HG02571 (cell line): Measurements from ENCODE around the gene ELFN2.
"Not testable (repeated sequence)": the region's sequence is repeated elsewhere in the genome, so short reads cannot be mapped to it uniquely, and the experiment has no call there.

ENCODE experiments used
- ATAC-seq: cut with Tn5 transposase; IDR thresholded peaks from one replicate; pipeline ENCODE4 v1.9.1; 2021; ENCODE audit warnings: mild to moderate bottlenecking, moderate library complexity; ENCODE audit not compliant: unreplicated experiment

The ELFN2 gene

DNA sequence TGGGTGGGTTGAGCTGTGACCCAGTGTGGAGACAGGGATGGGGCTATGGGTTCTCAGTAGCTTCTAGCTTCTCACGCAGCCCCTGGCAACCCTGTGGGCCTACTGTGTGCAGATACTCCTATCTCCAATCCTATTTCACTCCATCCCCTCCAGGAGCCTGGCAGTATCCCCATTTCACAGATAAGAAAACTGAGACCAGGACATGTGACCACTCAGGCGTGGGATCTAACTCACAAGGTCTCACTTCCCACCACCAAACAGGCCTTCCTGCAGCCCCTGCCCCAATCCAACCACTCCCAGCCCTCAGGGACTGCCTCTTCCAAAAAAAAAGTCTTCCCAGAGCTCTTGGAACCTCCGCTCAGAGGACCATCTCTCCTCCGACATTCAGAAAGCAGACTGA, 15.6 kb downstream of the ELFN2 start:
- ATAC-seq: no peak

DNA sequence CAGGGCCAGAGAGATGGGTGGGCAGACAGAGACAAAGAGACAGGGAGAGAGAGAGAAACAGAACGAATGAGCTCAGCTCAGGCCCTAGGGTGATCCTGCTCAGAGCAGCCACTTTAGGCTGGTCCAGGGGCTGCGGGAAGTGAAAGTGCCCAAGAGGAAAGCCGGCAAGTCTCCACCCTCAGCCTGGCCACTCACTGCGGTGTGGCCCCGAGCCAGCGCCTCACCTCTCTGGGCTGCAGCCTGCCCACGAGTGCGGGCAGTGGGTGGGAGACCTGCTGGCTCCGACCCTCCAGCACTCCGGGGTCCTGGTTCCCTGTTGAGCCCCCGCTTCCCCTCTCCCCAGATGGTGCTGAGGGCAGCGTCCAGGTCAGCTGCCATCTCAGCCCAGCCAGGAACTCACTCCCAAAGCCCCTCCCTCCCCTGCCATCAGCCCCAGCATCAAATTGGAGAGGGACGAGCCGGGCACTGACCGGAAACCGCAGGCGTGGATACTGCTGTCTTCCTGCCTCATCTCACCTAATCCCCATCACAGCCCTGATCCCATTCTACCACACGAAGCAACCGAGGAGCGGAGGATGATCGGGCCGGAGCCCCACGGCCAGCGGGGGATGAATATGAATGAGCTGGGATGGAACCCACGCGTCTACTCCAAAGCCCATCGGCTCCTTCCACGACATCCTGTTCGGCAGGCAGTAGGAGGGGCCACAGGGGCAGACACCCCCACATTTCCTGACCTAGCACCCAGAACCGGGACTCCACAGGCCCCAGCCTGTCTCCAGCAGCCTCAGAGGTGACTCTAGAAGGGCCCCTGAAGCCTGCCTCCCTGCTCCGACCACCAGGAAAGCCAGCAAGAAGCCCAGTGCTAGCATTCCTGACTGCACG, 16.9 kb downstream of the ELFN2 start:
- ATAC-seq: no peak

DNA sequence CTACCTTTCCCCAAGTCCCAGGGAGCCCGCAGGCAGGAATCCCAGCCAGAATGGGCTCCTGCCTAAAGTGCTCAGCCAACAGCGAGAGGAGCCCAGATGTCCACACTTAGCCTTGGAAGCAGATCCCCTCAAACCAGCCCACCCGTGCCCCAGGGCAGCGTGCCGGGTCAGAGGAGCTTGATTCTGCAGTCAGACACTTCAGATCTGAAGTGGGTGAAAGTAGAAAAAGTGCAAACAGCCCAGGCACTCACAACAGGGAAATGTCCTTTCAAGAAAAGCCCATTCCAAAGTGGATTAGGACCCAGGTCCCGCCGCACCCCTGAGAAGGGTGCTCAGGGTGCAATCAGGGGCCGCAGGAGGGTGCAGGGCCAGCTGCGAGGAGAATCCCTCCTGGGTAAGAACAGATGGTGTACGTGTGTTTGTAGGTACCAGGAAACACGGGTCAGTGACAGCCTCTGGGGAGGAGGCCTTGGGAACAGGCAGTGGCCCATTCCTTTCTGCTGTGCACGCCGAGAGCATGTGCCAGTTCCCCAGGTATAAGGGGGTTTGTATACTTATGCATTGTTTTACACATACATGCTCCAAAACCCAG, 17.7 kb downstream of the ELFN2 start:
- no peak for ATAC-seq

DNA sequence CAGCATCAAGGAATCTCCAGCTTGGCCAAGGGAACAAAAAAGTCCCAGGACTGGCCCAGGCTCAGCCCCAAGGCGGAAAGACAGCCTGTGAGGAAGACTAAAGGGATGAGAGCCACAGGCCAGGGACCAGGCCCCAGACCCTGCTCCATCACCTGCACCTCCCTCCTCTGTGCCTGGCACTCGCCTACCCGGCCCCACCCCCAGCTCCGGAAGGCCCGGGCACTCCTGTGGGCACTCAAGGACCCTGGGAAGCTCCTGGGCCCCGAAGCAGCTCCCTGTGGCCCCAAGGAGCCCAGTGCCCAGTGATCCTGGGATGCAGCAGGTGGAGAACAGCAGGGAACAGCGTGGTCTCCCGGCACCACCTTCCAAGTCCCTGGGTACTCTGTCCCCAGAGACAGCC, 18.2 kb downstream of the ELFN2 start:
- ATAC-seq: no peak

DNA sequence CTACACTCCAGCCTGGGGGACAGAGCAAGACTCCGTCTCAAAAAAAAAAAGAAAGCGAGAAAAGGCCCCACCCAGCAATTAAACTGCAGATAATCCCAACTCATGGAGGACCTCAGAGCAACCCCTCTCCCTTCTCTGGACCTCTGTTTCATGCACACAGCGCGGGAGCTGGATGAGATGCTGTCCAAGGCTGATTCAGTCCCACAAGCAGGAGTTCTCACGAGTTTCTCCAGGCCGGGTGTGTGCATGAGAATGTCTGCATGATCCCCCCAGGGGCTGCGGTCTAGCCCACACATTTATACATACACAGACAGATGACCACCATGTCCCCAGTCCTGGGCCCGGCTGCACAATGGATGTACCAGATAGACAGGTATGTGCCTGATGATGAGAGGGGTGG, 19.4 kb downstream of the ELFN2 start:
- no peak for ATAC-seq

DNA sequence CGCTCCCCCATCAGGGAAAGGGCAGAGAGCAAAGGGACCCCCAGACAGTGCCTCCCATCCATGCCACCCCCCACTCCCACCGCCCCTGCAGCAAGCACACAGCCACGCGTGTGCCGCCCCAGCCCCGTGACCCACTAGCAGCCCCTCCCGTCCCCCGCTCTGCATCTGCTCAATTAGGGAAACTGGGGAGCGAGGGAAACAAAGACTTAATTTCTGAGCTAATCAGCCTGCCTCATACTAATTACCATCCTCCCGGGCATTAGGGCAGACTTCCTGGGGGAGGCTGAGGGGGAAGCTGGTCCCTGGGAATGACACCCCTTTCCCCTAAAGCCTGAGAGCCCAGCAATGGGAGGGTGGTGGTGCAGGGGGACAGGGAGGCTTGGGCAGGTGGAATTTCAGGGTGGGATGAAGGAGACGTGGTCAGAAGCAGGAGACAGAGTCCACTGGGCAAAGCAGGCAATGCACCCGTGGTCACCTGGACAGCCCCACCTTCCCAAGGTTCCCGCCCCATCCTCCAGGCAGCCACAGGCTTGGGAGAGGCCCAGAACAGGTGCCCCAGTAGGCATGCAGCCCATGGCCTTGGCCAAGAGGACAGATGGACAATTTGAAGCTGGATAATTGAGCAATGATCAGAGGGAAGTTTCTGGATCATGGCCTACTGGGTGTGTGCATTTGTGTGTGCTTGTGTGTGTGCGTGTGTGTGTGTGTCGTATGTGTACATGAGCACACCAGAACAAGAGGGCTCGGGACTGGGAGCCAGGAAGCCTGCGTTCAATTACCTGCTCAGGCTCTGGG, 20.6 kb downstream of the ELFN2 start:
- no peak for ATAC-seq

DNA sequence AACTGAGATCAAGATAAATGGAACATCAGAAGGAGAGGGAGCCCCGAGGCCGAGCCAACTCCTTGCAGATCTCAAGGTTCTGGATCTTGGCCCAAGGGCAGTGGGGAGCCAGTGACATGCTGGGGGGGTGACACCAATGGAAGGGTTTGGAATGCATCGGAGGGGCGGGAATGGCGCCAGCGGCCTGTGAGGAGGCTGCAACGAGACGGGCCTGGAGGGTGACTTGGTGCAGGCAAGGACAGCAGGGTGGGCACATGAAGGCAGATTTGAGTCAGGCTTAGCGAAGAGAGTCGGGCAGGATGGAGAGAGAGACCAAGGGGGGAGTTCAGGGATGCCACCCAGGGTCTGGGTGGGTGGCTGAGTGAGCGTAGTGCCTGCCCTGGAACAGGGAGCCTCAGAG, 23.2 kb downstream of the ELFN2 start:
- ATAC-seq: no peak

DNA sequence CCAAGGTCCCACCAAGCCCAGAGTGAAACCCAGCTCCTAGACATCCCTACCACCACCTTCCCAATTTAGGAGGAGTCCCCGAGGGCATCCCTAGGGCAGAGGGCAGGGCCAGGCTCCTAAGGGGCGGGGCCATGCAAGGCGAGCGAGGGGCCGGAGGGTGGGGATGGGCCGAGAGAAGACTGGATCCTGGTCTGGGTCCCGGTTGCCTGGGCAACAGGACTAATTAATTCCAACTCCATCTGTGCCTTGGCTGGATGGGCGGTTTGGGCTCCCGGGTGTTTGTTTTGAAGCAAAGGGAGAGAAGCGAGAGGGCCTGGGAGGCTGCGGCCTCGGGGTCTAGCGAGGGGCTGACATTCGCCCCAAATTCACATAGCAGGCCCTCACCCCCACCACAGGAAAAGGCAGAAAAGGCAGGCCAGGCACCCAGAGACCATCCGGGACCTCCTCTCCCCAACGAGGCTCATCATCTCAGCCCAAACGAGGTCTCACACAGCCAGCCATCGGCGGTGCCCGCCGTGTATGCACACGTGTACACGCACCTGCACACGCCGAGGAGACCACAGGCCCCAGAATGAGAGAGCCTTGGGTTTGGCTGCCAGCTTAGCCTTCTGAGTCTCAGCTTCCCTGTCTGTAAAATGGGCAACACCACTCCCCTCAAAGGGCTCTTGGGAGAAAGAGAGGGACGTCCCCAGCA, 23.9 kb downstream of the ELFN2 start:
- no peak for ATAC-seq

DNA sequence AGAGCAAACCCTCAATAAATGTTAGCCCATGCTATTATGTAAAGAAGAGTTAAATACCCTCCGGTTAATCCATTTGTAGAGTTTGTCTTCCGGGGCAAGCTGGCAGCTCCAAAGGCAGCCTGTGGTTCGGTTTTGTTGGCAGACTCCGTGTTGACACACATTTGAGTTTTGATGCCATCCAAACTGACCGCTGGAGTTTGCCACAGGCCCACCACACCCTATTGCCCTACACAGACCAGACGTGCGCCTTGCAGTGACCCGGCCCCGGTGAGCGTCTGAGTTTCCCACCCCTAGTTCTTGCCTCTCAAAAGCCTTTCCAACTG, 25.1 kb downstream of the ELFN2 start:
- no peak for ATAC-seq

DNA sequence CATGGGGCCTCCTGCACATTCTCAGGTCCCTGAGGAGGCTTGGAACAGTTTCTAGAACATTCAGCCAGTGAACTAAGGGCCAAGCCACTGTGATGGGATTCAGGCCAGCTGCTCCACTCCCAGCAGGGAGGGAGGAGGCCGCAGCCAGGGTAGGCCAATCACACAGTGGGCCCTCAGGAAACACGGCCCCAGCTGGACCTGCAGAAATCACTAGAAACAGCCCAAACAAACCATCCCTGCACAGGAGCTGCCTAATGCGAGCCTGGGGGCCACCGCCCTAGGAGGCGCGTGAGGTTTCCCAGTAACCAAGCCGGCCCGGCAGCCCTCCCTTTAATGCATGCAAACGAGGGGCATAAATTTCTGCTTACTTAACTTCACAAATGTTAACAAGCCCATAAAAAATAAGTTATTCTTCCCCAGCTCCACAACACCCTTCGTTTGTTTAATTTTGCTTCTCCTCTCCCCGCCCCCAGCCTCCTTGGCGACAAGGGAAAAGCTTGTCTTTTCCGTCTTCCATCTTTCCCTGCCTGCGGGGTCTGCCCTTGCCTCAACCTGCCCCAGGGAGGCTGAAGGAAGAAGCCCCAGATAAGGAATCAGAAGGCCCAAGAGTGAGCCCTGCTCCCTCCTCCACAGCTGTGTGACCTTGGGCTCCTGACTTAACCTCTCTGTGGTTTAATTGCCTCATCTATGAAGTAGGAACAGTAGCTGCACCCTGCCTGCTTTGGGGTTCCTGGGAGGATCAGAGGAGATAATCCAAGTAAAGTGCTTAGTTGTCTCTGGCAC, 25.7 kb downstream of the ELFN2 start:
- ATAC-seq: no peak

DNA sequence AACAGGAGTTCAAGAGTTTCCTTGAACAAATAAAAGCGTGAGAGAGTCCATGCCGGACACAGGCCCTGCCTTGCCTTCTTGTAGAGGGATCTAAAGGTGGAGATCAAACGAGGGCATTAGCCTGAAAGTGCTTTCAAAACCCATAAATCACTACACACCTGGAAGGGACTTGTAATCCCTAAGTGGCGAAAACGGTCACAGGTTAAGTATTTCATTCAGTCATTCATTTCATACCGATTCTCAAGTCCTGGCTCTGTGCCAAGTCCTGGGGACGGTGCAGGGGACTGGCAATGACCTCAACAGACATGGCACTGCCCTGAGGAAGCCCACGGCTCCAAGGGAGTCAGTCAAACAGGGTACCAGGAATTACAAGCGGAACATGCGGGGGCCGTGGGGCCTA, 26.6 kb downstream of the ELFN2 start:
- ATAC-seq: no peak

DNA sequence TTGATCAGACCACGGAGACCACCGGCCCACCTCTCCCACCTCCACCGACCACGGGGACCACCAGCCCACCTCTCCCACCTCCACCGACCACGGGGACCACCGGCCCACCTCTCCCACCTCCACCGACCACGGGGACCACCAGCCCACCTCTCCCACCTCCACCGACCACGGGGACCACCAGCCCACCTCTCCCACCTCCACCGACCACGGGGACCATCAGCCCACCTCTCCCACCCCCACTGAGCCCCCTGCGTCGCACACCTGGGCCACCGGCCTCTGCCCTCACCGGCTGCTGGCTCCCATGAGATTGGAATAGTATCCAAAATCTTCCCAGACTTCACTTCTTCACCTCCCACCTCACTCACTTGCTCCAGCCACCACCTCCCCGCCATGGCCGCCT, 27.8 kb downstream of the ELFN2 start:
- ATAC-seq: not testable (repeated sequence)

DNA sequence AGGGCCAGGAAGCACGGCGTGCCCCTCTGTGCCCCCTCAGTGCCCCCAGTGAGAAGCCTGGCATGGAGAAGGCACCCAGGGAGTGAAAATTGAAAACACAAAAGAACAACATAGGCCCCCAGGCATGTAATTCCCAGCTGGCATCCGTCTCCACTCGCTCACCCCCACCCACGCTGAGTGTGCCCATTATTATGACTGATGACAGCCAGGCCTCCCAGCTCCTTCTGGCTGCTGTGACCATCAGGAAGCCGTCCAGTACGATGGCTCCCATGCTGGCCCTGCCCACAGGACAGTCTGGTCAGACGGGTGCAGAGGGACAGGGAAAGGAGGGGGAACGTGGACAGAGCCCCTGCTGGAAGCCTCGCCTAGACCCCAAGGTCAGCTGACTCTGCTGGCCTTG, 30.1 kb downstream of the ELFN2 start:
- no peak for ATAC-seq

DNA sequence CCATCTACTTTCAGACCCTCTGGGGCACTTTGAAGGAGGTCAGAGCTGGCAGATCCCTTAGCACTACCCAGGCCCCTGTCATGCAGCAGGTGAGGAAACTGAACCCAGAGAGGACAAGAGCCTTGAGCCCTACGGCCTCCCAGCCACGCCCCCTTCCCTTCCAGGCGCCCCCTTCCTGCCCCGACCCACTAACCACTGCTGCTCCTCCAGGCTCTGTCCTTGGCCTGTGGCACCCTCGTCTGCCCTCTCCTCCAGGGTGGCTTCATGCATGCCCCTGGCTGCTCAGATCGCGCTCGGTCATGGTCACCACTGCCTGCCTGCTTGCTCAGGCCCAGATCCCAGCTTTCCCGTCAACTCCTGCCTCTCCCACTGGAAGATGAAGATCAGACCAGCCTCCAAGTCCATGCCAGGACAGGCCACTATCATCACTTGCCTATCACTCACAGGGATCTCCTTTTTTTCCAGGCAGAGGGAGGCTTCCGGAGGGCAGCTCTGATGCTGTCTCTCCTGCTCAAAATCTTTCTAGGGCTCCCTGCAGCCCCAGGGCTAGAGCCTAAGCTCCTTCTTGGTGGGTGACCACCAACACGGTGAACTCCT, 30.7 kb downstream of the ELFN2 start:
- ATAC-seq: no peak

DNA sequence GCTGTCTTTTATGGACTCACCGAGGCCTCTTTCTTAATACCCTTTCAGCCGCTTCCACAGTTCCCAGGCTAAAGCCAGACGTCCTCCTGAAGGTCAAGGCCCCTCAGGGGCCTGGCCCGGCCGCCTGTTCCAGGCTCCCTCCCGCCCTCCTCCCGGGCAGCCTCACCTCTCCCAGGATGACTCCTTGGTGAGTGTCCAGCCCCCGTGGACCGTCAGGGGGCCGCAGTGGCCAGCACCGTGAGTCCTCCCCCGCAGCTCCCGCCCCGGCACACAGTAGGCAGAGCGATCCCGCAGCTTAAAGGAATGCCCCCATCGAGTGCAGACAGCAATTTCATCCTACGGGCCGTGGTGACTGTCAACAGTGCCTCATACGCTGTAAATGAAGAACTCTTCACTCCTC, 32.9 kb downstream of the ELFN2 start:
- no peak for ATAC-seq

DNA sequence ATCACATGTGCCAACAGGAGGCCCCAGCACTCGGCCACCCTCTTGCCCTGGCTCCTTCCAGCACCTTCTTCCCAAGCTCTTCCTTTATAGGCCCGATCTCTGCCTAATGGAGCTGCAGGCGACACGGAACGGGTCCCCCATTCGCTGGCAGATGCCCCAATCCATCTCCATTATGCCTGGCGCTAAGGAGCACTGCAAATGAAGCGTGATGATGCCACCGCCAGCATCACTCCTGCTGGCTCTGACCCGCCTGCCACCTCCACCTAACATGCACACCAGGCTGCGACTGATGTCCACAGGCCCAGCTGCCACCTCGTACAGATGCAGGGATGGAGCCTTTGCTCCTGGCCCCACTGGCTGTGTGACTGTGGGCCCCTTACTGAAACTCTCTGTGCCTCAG, 33.5 kb downstream of the ELFN2 start:
- no peak for ATAC-seq

DNA sequence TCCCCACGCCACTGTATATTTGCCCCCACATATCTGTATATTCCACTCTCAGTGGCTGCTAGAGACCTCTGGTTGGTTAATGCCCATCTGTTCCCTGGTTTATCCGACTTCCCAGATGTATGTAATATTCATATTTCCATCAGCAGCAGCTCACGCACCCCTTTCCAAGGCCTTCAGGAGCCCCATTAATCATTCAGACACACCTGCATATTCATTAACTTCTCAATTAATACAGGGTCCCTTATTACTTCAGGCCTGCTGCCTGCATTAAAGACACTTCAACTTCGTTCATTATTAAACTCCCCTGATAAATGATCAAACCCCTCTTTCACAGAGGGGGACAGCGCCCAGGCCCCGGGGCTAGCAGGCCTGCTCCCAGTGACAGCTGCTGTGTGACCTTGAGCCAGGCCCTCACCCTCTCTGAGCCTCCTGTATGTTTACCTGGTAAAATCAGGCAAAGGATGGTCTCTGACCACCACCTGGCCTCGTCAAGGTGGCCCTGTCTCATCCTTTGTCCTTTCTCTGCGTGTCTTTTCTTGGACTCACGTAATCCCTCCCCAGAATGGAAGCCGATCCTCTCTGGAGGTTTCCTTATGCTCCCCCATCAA, 34.5 kb downstream of the ELFN2 start:
- ATAC-seq: no peak

DNA sequence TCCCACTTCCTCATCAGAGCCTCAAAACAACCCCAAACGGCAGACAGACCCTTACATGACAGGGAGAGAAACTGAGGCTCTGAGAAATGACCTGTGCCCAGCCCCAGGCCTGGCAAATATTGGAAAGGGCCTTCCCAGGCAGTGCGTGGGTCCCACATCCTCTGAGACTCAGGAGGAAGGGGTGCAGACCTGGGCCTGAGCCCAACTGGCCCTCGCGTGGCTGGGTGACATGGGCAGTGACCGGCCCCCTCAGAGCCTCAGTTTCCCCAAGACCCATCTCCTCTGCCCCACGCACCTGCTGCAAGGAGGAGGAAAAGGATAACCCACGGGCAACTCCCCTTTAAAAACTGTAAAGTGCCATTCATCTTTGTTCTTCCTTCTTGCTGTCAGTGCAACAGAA, 35.6 kb downstream of the ELFN2 start:
- no peak for ATAC-seq

DNA sequence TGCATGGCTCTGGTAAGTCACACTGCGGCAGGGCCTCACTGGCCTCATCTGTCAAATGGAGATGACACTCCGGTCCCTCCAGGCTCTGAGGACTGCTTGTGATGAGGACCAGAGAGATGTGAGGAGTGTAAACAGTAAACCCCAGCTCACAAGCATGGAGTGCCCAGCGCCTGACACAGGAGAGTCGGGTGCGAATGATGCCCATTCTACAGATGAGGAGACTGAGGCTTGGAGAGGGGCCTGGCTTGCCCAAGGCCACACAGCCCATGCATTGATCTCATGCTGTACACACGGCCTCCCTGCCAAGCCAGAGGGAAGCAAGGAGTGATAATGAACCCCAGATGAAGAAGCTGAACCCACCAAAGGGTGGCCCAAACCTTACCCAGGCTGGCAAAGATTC, 37.2 kb downstream of the ELFN2 start:
- no peak for ATAC-seq

DNA sequence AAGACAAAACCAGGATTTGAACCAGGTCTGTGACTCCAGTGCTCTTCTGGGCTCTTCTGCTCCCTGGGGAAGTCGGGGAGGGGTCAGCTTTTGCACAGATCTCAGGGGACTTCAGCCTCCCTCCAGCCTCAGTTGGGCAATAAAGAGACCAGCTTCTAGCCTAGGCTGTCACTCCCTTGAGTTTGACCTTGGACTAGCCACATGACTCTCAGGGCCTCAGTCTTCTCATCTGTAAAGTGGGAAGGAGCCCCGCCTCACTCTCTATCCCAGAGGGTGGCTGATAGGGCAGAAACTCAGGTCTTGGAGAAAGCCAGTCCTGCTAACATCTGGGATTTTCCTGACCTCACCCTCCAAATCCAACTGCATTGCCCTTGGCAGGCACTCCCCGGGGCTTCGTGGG, 38.7 kb downstream of the ELFN2 start:
- ATAC-seq: no peak
